GM21423 (cell line): Measurements from ENCODE around the gene TOP2A.
"Not testable (repeated sequence)": the region's sequence is repeated elsewhere in the genome, so short reads cannot be mapped to it uniquely, and the experiment has no call there.

Experiments used
- ATAC-seq: cut with Tn5 transposase; IDR thresholded peaks from one replicate; pipeline ENCODE4 v1.9.1; 2021; ENCODE audit warnings: mild to moderate bottlenecking, moderate library complexity; ENCODE audit not compliant: unreplicated experiment

TOP2A gene

DNA sequence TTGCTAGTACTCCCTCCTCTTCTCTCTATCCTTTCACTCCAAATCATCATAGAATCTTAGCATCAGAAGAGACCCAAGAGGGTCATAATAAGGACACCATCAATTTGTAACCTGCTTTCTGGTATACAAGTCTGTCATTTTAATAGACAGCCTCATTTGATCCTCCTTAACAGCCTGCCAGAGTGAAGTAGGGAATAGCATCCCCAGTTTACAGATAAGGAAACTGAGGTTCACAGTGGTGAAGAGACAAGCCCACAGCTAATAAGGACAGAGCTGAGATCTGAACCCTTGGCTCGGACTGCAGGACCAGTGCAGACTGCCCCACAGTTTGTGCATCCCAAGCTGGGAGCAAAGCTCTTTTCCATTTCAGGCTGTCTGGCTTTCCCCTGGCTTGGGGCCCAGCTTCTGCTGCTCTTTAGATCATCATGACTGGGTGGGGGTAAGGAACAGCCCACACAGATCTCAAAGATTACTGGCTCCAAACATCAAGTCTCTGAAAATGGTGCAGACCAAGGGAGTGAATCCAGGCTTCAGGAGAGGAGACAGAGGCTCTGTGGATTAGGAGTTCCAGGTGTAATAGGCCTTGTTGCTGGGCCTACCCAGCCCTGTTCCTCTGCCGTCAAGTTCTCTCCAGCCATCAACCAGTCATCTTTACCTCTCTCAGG lies 15.3 kb upstream of the TOP2A start:
- ATAC-seq: no peak

- no peak for ATAC-seq
Observed at GRCh38 chr17:40431231-40431602, 13.5 kb upstream of the TOP2A start.

GRCh38 chr17:40430272-40431230 lies 12.9 kb upstream of the TOP2A start:
- ATAC-seq: no peak

DNA sequence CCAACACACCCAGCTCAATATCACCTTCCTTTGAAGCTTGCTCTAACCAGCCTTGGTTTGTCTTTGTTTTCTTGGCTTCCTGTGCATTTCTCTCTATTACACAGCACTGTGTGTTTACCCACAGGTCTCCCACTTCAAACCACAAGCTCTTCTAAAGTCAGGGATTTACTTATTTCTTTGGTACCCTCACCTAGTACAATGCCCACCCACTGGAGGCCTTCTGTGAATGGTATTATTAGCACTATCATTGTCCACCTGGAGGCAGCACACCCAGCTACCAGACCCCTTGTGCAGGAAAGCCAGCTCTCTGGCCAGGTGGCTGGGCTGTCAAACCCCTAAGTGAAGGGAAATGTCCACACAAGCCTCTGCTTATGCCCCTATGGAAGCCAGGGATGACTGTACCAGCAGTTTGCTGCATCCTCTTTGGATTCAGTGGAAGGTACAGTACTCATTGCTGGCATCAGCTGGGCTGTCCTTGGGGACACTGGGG lies 9.4 kb upstream of the TOP2A start:
- ATAC-seq: no peak

DNA sequence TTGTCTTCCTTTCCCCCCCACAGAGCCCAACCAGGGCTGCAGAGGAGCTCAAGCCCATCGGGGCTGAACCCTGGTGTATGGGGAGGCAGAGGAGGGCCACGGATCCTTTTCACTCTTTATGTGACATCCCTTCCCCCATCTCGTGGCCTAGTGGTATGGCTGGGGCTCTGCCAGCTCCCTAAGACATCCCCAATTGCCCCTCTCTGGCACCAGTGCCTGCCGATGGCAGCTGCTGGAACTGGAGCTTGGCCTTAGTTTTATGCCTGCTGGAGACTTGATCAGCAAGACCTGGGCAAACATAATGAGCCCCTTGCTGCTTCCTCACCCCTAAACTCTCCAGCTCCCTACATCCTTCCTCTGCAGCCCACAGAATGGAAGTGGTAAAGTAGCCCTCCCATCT lies 8.0 kb upstream of the TOP2A start:
- ATAC-seq: no peak

DNA sequence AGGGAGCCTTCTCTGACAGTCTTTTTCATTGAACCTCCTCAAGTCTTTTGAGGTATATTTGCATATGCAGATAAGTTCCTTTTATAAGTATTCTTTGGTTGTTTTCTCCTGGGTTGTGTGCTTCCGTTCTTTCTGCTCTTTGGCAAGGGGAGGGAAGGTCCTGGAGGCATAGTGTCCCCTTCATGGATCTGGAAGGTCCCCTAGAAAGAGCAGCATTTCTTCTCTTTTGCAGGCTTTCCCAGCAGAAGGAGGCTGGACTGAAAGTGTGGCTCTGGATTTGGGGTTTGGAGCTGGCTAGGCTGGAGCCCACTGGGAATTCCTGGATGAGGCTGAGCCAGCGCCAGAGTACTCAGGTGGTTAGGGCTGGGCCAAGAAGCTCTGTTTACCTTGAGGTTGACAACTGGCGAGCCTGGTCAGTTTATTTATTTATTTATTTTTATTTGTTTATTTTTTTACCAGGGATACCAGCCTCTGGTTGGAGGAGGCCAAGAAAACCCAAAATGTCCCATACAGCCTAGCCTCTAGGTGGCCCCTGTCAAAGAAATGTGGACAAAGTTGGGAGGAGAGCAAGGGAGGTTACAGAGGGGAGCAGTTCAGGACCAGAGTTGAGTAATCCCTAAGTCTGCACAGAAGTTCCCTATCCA lies 5.4 kb upstream of the TOP2A start:
- no peak for ATAC-seq

- no peak for ATAC-seq
Observed at GRCh38 chr17:40419559-40420331, 2.0 kb upstream of the TOP2A start.

GRCh38 chr17:40418428-40418706 lies 671 bp upstream of the TOP2A start:
- no peak for ATAC-seq

GRCh38 chr17:40417258-40417608 lies 463 bp downstream of the TOP2A start:
- no peak for ATAC-seq

DNA sequence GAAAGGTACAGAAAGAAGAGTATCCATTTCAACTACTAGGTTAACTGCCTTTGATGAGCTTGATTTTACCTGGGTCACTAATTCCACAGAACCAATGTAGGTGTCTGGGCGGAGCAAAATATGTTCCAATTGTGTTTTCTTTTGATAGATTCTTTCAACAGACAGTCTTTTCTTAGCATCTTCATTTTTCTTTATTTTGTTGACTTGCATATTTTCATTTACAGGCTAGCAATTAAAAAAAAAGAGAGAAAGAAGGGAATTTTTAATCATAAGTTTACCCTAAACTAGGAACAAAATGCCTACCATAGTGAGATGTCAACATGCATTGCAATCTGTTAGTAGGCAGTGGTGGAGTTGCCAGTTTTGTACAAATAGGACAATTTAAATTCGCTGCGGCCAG lies 1.0 kb downstream of the TOP2A start:
- no peak for ATAC-seq

- ATAC-seq: no peak
Observed at GRCh38 chr17:40415390-40415789, 2.3 kb downstream of the TOP2A start.

GRCh38 chr17:40414312-40414711 lies 3.4 kb downstream of the TOP2A start:
- not testable (repeated sequence) for ATAC-seq

DNA sequence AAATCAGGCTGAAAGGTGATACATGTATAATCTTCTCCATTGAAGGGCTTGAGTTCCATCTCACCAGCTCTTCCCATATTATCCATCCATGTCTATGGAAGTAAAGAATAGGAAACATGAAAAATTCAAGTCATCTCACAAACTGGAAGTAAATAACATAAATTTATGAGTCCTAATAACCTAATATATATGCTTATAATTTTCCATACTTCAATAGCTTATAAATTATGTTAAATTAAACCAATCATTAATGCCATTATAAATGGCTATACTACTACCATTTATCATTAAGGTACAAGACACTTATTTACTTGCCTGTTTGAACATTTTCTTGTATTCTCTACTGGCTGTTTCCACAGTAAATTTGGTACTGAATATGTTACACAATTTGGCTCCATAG lies 4.8 kb downstream of the TOP2A start:
- ATAC-seq: no peak

- no peak for ATAC-seq
Observed at GRCh38 chr17:40411821-40412220, 5.9 kb downstream of the TOP2A start.

GRCh38 chr17:40410082-40410481 lies 7.6 kb downstream of the TOP2A start:
- ATAC-seq: no peak

DNA sequence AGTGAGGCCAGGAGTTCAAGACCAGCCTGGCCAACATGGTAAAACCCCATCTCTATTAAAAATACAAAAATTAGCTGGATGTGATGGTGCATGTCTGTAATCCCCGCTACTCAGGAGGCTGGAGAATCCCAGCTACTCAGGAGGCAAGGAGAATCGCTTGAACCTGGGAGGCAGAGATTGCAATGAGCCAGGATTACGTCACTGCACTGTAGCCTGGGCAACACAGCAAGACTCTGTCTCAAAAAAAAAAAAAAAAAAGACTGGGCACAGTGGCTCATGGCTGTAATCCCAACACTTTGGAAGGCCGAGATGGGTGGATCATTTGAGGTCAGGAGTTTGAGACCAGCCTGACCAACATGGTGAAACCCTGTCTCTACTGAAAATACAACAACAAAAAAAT lies 8.2 kb downstream of the TOP2A start:
- ATAC-seq: not testable (repeated sequence)

- ATAC-seq: no peak
Observed at GRCh38 chr17:40407460-40407859, 10.2 kb downstream of the TOP2A start.

- ATAC-seq: no peak
Observed at GRCh38 chr17:40404003-40404402, 13.7 kb downstream of the TOP2A start.

DNA sequence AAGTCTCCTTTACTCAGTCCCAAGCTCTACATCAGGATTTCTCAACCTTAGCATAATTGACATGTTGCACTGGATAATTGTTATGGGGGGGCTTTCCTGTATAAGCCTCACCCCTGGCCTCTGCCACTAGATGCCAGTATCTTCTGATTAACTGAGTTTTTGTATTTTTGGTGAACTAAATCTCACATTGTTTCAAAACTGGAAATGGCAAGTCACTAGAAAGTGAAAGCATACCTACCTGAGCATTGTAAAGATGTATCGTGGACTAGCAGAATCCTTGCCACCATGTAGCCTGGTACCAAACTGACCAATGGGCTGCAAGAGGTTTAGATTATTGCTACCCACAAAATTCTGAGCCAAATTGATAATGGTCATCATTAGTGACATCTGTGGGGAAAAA lies 15.0 kb downstream of the TOP2A start:
- no peak for ATAC-seq

GRCh38 chr17:40399185-40399584 lies 18.5 kb downstream of the TOP2A start:
- no peak for ATAC-seq

DNA sequence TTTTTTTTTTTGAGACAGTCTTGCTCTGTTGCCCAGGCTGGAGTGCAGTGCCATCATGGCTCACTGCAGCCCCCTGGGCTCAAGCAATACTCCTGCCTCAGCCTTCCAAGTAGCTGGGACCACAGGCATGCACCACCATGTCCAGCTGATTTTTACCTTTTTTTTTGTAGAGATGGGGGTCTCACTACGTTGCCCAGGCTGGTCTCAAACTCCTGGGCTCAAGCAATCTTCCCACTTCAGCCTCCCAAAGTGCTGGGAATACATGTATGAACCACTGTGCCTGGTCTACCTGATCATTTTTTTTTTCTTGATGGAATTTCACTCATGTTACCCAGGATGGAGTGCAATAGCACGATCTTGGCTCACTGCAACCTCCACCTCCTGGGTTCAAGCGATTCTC lies 31.1 kb downstream of the TOP2A start:
- not testable (repeated sequence) for ATAC-seq
